Measurements from ENCODE around the gene ETF1.

GRCh38 chr5:138579517-138579863 lies 36.5 kb upstream of the ETF1 start:
- no peak for TF ChIP-seq POLR2A (IDR thresholded peaks at IDR 0.05)
- TF ChIP-seq, protein P1, sequence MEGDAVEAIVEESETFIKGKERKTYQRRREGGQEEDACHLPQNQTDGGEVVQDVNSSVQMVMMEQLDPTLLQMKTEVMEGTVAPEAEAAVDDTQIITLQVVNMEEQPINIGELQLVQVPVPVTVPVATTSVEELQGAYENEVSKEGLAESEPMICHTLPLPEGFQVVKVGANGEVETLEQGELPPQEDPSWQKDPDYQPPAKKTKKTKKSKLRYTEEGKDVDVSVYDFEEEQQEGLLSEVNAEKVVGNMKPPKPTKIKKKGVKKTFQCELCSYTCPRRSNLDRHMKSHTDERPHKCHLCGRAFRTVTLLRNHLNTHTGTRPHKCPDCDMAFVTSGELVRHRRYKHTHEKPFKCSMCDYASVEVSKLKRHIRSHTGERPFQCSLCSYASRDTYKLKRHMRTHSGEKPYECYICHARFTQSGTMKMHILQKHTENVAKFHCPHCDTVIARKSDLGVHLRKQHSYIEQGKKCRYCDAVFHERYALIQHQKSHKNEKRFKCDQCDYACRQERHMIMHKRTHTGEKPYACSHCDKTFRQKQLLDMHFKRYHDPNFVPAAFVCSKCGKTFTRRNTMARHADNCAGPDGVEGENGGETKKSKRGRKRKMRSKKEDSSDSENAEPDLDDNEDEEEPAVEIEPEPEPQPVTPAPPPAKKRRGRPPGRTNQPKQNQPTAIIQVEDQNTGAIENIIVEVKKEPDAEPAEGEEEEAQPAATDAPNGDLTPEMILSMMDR (IDR thresholded peaks at IDR 0.05) = no peak
- no peak for TF ChIP-seq POLR2AphosphoS5 (IDR thresholded peaks at IDR 0.05)
